HG02610 (cell line): ENCODE measurements around the gene NLGN4X.

Experiments
- ATAC-seq: cut with Tn5 transposase; IDR thresholded peaks from one replicate; pipeline ENCODE4 v1.9.1; 2021; ENCODE audit warnings: mild to moderate bottlenecking, moderate library complexity; ENCODE audit not compliant: unreplicated experiment

The NLGN4X gene

GRCh38 chrX:6159468-6159867 lies 69.2 kb downstream of the NLGN4X start:
- no peak for ATAC-seq

DNA sequence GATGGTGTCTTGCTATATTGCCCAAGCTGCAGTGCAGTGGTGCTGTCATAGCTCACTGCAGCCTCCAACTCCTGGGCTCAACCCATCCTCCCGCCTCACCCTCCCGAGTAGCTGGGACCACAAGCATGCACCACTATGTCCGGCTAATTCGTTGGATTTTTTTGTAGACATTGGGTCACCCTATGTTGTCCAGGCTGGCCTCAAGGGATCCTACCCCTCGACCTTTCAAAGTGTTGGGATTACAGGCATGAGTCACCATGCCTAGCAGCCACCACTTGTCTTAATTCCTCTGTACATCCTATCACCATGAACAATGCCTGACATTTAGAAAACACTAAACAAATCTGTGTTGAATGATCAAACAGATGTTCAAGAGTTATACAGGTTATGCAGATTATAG lies 76.7 kb downstream of the NLGN4X start:
- ATAC-seq: no peak

GRCh38 chrX:6149060-6149872 lies 79.4 kb downstream of the NLGN4X start:
- no peak for ATAC-seq

DNA sequence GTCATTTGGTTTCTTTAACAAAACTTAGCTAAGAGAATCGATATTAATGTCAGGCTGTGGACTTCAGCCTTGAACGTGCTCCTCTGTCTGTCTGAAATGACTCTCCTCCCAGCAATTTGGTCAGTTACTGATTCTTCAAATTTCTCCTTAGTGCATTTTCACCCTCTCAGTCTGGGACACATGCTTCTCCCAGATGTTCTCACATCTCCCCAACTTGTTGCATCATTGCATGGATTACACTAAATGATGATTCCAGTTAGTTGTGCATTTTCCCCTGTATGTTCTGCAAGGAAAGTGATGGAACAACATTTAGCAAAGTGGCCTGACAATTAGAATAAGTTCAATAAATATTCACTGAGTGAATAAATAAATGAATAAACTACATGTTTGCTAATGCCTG lies 94.4 kb downstream of the NLGN4X start:
- ATAC-seq: no peak

DNA sequence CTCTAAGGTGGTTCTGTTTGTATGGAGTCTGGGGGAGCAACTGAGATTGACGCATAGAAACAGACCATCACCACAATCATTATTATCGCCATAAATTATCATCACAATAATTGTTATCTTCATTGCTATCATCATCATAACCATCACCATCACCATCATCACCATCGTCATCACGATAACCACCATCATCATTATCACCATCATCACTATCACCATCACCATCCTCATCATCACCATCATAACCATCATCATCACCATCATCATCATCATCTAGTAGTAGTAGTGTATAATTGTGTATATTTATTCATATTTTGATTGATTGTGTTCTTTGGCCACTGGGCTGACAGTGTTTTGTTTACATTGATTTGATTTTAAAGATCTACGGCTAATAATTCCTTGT lies 95.7 kb downstream of the NLGN4X start:
- no peak for ATAC-seq

GRCh38 chrX:6131287-6131686 lies 97.4 kb downstream of the NLGN4X start:
- ATAC-seq: no peak

GRCh38 chrX:6129195-6129594 lies 99.5 kb downstream of the NLGN4X start:
- no peak for ATAC-seq

- no peak for ATAC-seq
Measured at GRCh38 chrX:6120329-6120728, 108.3 kb downstream of the NLGN4X start.

DNA sequence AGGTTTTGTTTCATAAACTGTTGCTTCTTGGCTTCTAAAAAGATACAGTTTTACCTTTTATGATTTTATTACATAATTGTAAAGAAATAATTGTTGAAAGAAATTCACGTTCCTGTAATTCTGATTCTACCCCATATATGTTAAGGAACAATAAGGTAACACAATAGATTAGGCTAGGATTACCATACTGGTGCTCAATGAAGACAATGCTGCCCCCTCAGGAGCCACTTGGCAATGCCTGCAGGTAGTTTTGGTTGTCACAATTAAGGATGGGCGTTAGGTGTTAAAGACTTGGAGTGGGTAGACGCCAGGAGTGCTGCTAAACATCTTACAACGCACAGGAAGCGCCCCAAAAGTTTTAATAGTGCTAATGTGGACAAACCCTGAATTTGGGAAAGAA lies 133.2 kb downstream of the NLGN4X start:
- no peak for ATAC-seq

DNA sequence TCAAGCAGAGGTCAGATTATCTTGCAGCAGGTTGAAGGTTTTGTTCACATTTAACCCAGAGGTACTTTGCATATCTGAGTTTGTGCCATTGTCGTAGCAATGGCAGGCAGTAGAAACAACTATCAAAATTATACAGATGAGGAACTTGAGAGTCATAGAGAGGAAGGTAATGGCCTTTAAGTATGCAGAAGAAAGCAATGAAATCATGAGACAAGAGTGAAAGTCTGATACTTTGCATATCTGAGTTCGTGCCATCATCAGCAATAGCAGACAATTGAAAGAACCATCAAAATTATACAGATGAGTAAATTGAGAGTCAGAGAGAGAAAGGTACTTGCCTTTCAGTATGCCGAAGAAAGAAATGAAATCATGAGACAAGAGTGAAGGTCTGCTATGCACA lies 154.1 kb downstream of the NLGN4X start:
- no peak for ATAC-seq

DNA sequence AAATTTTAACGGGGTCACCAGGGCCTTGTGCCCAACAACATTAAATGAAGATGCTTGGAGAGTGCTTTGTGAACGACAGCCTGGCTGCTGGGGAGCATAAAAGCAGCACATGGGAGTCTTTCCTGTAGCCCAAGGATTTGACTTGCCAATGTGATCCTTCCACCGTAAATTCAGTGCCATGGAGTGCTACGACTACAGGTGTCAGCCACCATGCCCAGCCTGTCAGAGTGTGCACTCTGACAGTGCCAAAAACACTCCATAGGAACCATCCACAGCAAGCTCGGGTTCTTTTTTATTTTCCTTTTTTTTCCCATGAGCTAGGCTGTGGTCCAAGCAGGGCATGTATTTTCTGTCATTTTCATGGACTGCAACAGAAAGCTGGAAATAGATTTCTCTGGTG lies 156.9 kb downstream of the NLGN4X start:
- ATAC-seq: no peak

DNA sequence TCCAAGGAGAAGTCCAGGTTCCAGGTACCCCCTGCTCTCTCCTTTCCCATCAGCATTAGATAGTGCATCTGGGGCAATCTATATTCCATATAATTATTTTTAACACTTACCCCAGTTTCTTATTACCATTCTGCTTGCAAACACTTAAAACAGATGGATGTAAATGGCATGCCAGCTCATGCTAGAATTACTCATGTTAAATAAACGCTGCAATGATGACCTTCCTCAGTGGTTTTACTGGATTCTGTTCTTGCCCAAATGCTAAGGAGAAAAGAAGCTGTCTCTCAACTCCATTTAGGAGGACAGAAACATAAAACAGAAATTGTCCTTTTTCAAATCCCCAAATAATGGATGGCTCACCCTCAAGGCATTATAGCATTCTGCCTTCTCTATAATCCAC lies 161.1 kb downstream of the NLGN4X start:
- ATAC-seq: no peak

- no peak for ATAC-seq
Measured at GRCh38 chrX:6053141-6053540, 175.5 kb downstream of the NLGN4X start.

- ATAC-seq: no peak
Measured at GRCh38 chrX:6052111-6052745, 176.4 kb downstream of the NLGN4X start.

- ATAC-seq: no peak
Measured at GRCh38 chrX:6049132-6049531, 179.5 kb downstream of the NLGN4X start.

GRCh38 chrX:6041630-6042029 lies 187.0 kb downstream of the NLGN4X start:
- no peak for ATAC-seq

DNA sequence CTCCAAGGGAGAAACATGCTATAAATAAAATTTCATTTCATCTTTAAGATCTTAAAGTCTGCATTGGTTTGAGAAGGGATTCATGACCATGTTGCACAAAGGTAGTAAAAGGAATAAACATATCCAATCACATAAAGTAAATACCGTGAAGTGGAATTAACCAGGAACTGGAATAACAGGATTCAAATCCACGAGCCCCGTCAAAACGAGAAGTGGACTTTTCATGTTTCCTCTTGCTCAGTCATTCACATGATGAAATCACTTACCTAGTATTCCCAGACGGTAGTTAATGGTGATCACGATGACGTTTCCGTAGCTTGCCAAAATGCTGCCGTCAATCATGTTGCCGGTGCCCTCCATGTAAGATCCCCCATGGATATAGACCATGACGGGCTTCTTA lies 199.7 kb downstream of the NLGN4X start:
- ATAC-seq: no peak

DNA sequence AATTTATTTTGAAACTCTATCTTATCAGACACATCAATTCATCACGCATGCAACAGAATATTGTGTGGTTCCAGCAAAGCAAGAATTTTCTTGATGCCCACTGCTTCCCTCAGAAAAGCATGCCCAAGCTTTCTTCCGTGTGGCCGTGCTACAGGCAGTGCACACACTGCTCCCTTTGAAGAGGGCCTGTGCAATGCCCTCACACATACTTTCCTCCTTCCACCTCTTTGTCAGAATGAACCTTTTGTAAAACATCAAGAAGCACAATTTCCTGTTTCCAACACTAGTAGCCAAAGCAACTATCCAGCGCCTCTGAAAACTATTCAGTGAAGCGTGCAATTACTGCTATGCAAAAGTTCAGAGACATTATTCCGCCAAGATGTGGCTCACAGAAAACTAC lies 201.7 kb downstream of the NLGN4X start:
- no peak for ATAC-seq

- no peak for ATAC-seq
Measured at GRCh38 chrX:6026429-6026828, 202.2 kb downstream of the NLGN4X start.

DNA sequence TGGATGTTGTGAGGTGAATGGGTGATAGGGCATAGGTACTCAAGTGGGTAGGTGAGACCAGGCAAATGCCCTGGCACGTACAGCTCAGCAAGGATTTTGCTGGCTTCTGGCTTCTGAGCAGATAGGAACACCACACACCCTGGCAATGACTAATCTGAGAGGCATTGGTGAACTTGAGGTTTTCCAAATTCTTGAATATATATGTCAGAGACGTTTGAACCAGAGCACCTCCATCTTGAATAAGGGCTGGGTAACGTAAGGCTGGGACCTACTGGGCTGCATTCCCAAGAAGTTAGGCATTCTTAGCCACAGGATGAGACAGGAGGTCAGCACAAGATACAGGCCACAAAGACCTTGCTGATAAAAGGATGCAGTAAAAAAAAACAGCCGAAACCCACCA lies 204.5 kb downstream of the NLGN4X start:
- ATAC-seq: no peak

DNA sequence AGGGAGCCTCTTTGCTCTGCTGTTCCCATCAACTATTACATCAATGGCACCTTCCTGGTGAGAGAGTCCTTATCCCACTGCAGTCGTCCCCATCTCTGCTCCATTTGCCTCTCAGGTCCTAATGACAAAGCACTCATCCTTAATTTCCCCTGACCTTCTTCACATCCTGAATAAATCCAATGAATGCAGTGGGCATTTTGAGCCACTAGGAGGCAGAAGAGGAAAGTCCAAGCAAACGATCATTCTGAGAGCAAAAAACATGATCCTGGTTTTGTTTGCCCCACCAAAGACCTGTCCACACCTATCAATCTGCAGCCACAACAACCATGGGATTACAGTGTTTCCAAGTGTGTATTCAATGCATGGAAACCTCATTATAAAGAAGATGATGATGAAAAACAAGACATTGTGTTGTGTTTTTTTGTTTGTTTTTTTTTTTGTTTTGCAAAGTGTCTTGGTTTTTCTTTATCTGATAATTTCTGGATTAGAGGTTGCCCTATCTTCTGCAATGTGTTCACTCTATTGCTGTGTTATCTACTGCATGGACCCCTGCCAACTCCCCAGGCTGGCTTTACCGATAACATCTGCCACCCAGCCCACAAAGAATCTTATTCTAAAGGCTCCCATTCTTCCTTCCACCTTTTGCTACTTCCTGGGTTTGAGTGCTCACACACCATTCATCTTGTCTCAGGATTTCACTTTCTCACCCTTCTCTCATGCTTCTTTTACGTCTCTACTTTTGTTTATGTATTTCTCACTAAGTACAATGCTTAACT lies 207.2 kb downstream of the NLGN4X start:
- no peak for ATAC-seq

DNA sequence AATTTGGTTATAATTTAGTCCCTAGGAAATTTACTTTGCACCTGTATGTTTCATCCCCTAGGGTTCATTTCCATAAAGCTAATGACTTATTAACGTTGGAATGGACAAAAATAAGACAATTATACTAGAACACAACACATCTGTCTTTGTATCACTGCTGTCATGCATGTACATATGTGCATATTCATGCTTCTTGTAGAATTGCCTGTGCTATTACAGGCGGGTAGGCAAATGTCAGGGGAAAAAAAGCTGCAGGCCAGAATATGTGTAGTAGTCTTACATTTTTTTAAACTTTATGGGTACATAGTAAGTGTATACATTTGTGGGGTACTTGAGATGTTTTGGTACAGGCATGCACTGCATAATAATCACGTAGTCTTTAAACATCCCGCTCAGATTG lies 209.6 kb downstream of the NLGN4X start:
- ATAC-seq: no peak
